Measurements from ENCODE around the gene PRKCB.

PRKCB gene

DNA sequence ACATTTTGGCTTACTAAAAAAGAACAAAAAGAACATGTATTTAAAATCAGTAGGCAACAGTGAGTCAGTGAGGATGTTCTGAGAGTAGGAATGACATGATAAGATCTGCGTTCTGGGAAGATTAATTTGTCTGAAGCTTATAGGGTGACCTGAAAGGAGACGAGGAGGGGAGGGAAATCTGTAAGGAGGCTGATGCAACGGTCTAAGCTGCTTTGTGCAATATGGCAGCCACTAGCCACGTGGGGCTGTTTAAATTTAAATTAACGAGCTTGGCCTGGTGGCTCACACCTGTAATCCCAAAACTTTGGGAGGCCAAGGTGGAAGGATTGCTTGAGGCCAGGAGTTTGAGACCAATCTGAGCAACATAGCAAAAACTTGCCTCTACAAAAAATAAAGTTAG lies 238.8 kb downstream of the PRKCB start:
- TF ChIP-seq TAF1 (IDR thresholded peaks at IDR 0.05; ENCODE audit: borderline replicate concordance, low read depth, low read length) (no peak), POLR2A (IDR thresholded peaks at IDR 0.05; ENCODE audit: low read depth, low read length) (no peak), POLR2AphosphoS5 (IDR thresholded peaks at IDR 0.05; ENCODE audit: low read depth, low read length) (no peak)
- DNase-seq (ENCODE audit: insufficient read length): no peak
- no peak for FAIRE-seq

DNA sequence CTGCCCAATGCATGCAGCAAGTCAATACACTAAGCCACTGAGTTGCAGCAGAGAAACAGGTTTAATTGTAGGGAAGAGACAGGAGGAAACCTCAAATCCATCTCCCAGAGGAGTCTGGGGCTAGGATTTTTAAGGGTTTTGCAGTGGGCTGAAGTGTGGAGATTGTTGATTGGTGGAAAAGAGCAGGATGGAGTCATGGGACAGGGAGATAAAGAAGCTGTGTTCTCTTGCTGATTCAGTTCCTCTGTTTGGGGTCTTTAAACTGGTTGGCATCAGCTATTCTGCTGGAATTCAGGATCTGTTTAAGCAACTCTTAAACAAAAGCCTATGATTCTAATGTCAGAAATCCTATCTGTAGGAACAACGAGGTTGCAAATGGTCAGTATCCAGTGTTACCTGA lies 239.5 kb downstream of the PRKCB start:
- FAIRE-seq: no peak
- no peak for DNase-seq (ENCODE audit: insufficient read length)
- TF ChIP-seq POLR2A (IDR thresholded peaks at IDR 0.05; ENCODE audit: low read depth, low read length): no peak
- no peak for TF ChIP-seq TAF1 (IDR thresholded peaks at IDR 0.05; ENCODE audit: borderline replicate concordance, low read depth, low read length)
- no peak for TF ChIP-seq POLR2AphosphoS5 (IDR thresholded peaks at IDR 0.05; ENCODE audit: low read depth, low read length)

DNA sequence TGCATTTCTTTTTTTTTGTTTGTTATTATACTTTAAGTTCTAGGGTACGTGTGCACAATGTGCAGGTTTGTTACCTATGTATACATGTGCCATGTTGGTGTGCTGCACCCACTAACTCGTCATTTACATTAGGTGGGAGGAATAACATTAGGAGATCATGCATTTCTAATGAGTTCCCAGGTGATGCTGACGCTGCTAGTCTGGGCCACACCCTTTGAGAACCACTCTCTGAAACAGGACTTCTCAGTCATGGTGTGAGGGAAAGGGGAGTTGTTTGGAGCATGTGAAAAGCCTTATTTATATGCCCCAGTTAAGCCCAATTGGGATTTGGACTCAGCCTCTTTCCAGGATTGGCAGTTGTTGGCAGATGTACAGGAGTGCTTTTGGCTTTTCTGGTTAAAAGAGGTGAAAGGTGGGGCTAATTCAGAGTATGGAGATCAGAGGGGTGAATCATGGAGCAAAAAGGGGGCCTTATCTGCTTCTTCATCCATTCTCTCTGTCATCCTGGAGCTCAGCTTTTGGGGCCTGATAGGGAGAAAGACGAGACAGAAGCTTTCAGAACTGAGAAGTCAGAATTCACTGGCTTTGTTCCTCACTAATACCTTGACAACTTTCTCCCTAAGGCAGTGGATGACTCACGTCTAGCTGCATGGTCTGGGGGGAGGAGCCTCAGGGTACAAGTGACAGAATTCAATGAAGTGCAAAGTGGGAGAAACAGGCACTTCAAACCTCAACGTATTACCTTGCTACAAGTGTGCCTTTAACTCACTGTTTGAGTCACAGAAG lies 240.3 kb downstream of the PRKCB start:
- DNase-seq (ENCODE audit: insufficient read length): peak; percentile 15
- TF ChIP-seq TAF1 (IDR thresholded peaks at IDR 0.05; ENCODE audit: borderline replicate concordance, low read depth, low read length) (no peak), POLR2AphosphoS5 (IDR thresholded peaks at IDR 0.05; ENCODE audit: low read depth, low read length) (no peak), POLR2A (IDR thresholded peaks at IDR 0.05; ENCODE audit: low read depth, low read length) (no peak)
- FAIRE-seq: peak; percentile 89

GRCh38 chr16:24077292-24077691 lies 241.5 kb downstream of the PRKCB start:
- FAIRE-seq (no peak), DNase-seq (ENCODE audit: insufficient read length) (no peak)
- no peak for TF ChIP-seq TAF1 (IDR thresholded peaks at IDR 0.05; ENCODE audit: borderline replicate concordance, low read depth, low read length)
- TF ChIP-seq POLR2A (IDR thresholded peaks at IDR 0.05; ENCODE audit: low read depth, low read length): no peak
- TF ChIP-seq POLR2AphosphoS5 (IDR thresholded peaks at IDR 0.05; ENCODE audit: low read depth, low read length): no peak

DNA sequence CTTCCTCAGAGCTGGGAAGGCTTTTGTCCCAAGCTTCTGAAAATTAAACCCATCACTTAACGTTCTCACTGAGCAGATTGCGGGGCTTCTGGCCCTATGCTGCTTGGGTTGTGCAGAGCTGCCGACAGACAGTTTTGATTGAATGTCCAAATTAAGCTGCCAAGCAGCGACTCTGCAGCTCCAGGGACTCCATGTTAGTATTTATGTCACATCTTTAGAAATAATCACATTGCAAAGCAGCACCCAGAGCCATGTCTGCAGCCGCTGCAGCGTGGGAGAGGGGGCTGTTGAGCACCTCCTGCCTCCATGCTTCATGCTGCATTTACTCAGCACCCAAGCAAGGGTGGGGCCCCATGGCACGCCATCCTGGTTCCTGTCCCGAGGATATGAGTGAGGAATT lies 242.2 kb downstream of the PRKCB start:
- TF ChIP-seq POLR2A (IDR thresholded peaks at IDR 0.05; ENCODE audit: low read depth, low read length) (no peak), TAF1 (IDR thresholded peaks at IDR 0.05; ENCODE audit: borderline replicate concordance, low read depth, low read length) (no peak), POLR2AphosphoS5 (IDR thresholded peaks at IDR 0.05; ENCODE audit: low read depth, low read length) (no peak)
- DNase-seq (ENCODE audit: insufficient read length): no peak
- FAIRE-seq: no peak

GRCh38 chr16:24085666-24086065 lies 249.9 kb downstream of the PRKCB start:
- FAIRE-seq (no peak), DNase-seq (ENCODE audit: insufficient read length) (no peak)
- TF ChIP-seq POLR2A (IDR thresholded peaks at IDR 0.05; ENCODE audit: low read depth, low read length) (no peak), POLR2AphosphoS5 (IDR thresholded peaks at IDR 0.05; ENCODE audit: low read depth, low read length) (no peak), TAF1 (IDR thresholded peaks at IDR 0.05; ENCODE audit: borderline replicate concordance, low read depth, low read length) (no peak)

- TF ChIP-seq POLR2A (IDR thresholded peaks at IDR 0.05; ENCODE audit: low read depth, low read length): no peak
- no peak for TF ChIP-seq TAF1 (IDR thresholded peaks at IDR 0.05; ENCODE audit: borderline replicate concordance, low read depth, low read length)
- TF ChIP-seq POLR2AphosphoS5 (IDR thresholded peaks at IDR 0.05; ENCODE audit: low read depth, low read length): no peak
- FAIRE-seq: no peak
- DNase-seq (ENCODE audit: insufficient read length): no peak
Measured at GRCh38 chr16:24087891-24088410, 252.2 kb downstream of the PRKCB start.

DNA sequence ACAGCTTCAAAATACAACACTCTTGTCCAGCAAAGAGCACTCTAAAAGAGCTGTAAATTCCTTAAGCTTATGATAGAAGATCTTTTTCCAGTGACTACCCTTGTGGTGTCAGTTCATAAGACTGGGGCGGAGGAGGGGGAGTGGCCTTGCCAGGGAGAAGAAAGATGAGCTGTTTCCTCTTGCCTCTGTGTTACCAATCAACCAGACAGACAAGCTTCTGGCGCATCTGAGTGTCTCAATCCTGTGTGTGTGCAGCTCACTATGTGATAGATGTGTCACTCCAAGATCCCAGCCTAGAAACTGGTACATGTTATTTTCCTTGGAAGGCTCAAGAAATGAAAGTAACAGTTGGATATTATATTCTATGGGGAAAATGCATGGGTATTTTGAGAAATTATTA lies 253.0 kb downstream of the PRKCB start:
- TF ChIP-seq TAF1 (IDR thresholded peaks at IDR 0.05; ENCODE audit: borderline replicate concordance, low read depth, low read length) (no peak), POLR2A (IDR thresholded peaks at IDR 0.05; ENCODE audit: low read depth, low read length) (no peak), POLR2AphosphoS5 (IDR thresholded peaks at IDR 0.05; ENCODE audit: low read depth, low read length) (no peak)
- no peak for DNase-seq (ENCODE audit: insufficient read length)
- FAIRE-seq: no peak

GRCh38 chr16:24091125-24091524 lies 255.3 kb downstream of the PRKCB start:
- DNase-seq (ENCODE audit: insufficient read length): no peak
- FAIRE-seq: no peak
- TF ChIP-seq POLR2AphosphoS5 (IDR thresholded peaks at IDR 0.05; ENCODE audit: low read depth, low read length): no peak
- no peak for TF ChIP-seq POLR2A (IDR thresholded peaks at IDR 0.05; ENCODE audit: low read depth, low read length)
- no peak for TF ChIP-seq TAF1 (IDR thresholded peaks at IDR 0.05; ENCODE audit: borderline replicate concordance, low read depth, low read length)

GRCh38 chr16:24093049-24093448 lies 257.3 kb downstream of the PRKCB start:
- no peak for DNase-seq (ENCODE audit: insufficient read length)
- TF ChIP-seq POLR2A (IDR thresholded peaks at IDR 0.05; ENCODE audit: low read depth, low read length): no peak
- no peak for TF ChIP-seq TAF1 (IDR thresholded peaks at IDR 0.05; ENCODE audit: borderline replicate concordance, low read depth, low read length)
- TF ChIP-seq POLR2AphosphoS5 (IDR thresholded peaks at IDR 0.05; ENCODE audit: low read depth, low read length): no peak
- FAIRE-seq: no peak

- FAIRE-seq (no peak), DNase-seq (ENCODE audit: insufficient read length) (no peak)
- TF ChIP-seq POLR2AphosphoS5 (IDR thresholded peaks at IDR 0.05; ENCODE audit: low read depth, low read length) (no peak), POLR2A (IDR thresholded peaks at IDR 0.05; ENCODE audit: low read depth, low read length) (no peak), TAF1 (IDR thresholded peaks at IDR 0.05; ENCODE audit: borderline replicate concordance, low read depth, low read length) (no peak)
Measured at GRCh38 chr16:24094660-24095059, 258.9 kb downstream of the PRKCB start.

- no peak for TF ChIP-seq TAF1 (IDR thresholded peaks at IDR 0.05; ENCODE audit: borderline replicate concordance, low read depth, low read length)
- no peak for TF ChIP-seq POLR2AphosphoS5 (IDR thresholded peaks at IDR 0.05; ENCODE audit: low read depth, low read length)
- TF ChIP-seq POLR2A (IDR thresholded peaks at IDR 0.05; ENCODE audit: low read depth, low read length): no peak
- DNase-seq (ENCODE audit: insufficient read length) (no peak), FAIRE-seq (no peak)
Measured at GRCh38 chr16:24098896-24099295, 263.1 kb downstream of the PRKCB start.
